ENCODE data around the gene ATP10A. TPM values are rescaled to one million over a fixed set of nuclear protein-coding genes. Genes with fewer than 3 reads are reported as not detected.

Gene ATP10A
- total RNA-seq, 1 donor, result 1.3 TPM

GRCh38 chr15:25724899-25725298 is 138.2 kb downstream of the ATP10A start:
- DNase-seq (ENCODE audit: low read depth), result no peak
- no peak overlapping the region for H3K4me3 ChIP-seq (ENCODE audit: low read depth, low read length)
- TF ChIP-seq CTCF (IDR thresholded peaks at IDR 0.05; ENCODE audit: insufficient read depth, low read depth, low read length), result no peak

GRCh38 chr15:25721605-25721955 is 141.5 kb downstream of the ATP10A start:
- H3K4me3 ChIP-seq (ENCODE audit: low read depth, low read length), result no peak overlapping the region
- no peak for TF ChIP-seq CTCF (IDR thresholded peaks at IDR 0.05; ENCODE audit: insufficient read depth, low read depth, low read length)
- no peak for DNase-seq (ENCODE audit: low read depth)

DNA sequence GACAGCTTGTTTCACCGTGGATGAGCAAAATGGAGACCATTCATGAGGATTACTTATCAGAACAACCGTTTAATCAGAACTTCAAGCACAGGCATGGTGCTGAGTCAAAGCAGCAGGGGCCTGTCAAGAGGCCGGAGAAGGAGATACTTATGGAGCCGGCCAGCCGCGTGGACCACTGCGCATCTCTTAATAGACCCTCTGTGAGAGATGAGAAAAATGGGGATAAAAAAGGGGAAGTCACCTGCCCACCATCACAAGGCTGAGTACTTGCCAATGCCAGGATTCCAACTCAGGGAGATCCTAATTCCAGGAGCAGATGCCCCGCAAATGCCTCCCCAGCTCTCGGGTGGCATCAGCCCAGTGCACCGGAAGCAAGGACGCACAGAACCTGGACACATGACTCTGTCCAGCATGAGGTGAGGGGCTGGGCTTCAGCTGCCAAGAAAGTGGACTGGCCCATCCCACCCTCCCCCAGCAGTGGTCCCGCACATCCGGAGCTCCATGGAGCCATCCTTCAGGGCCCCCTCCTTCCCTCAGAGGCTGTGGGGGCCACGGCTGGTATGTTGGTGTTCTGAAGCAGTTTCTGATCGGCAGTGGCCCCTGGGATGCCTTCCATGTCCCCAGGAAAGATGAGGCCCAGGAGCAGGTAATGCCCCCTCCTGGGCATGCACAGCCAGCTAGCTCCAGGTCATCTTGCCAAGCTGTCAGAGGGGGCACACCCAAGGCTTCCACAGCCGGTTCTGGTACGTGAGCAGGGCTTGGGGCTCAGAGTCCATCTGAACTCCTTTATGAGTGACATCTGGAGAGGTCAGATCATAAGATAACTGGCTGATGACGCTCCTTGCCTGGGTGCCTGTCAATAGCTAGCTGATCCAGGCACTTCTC is 143.8 kb downstream of the ATP10A start:
- no peak for DNase-seq (ENCODE audit: low read depth)
- H3K4me3 ChIP-seq (ENCODE audit: low read depth, low read length), result no peak overlapping the region
- TF ChIP-seq CTCF (IDR thresholded peaks at IDR 0.05; ENCODE audit: insufficient read depth, low read depth, low read length), result no peak

DNA sequence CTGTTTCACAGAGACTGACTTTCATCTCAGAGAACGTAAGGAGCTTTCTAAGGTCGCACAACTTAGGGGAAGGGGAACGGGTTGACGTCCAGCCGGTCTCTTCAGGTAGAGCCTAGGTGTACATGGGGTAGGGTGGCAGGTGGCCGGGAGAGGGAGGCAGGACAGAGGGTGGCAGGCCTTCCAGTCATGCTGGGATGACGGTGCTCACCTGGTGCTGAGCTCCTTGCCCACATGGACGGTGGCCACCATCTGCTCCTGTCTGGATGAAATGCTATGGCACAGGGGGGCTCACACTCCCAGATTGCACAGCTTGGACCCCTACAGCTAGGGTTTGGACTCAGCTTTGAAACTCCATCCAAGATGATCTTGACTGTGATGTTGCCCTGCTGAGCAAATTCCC is 144.5 kb downstream of the ATP10A start:
- DNase-seq (ENCODE audit: low read depth), result no peak
- H3K4me3 ChIP-seq (ENCODE audit: low read depth, low read length), result no peak overlapping the region
- no peak for TF ChIP-seq CTCF (IDR thresholded peaks at IDR 0.05; ENCODE audit: insufficient read depth, low read depth, low read length)

DNA sequence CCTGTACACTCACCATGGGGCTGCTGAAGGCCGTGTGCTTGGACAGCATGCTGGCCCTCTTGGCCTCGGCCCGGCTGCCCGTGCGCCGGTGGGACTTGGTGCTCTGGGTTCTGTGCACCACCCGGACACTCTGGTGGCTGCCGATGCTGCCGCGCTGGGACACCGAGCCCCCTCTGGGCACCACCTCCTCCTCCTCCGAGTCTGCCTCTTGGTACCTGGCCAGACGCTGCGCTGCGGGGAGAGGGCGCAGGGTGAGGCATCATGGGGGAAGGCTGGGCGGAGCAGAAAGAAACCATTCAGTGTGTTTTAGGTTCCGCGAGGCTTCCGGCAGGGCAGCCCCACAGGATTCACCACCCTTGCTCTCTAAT is 145.0 kb downstream of the ATP10A start:
- no peak for TF ChIP-seq CTCF (IDR thresholded peaks at IDR 0.05; ENCODE audit: insufficient read depth, low read depth, low read length)
- H3K4me3 ChIP-seq (ENCODE audit: low read depth, low read length), result no peak overlapping the region

GRCh38 chr15:25717457-25718168 is 145.5 kb downstream of the ATP10A start:
- DNase-seq (ENCODE audit: low read depth), result no peak
- H3K4me3 ChIP-seq (ENCODE audit: low read depth, low read length), result no peak overlapping the region
- TF ChIP-seq CTCF (IDR thresholded peaks at IDR 0.05; ENCODE audit: insufficient read depth, low read depth, low read length), result no peak

More for the DNA sequence above, 145.0 kb downstream of the ATP10A start:
- no peak for DNase-seq (ENCODE audit: low read depth)

Measured in fibroblast of villous mesenchyme (primary cell).